ENCODE data around the gene HSPA6. TPM values are rescaled to one million over a fixed set of nuclear protein-coding genes. Genes with fewer than 3 reads are reported as not detected.
"Not testable (repeated sequence)": the region's sequence is repeated elsewhere in the genome, so short reads cannot be mapped to it uniquely, and the experiment has no call there.

The HSPA6 gene
- total RNA-seq, 2 experiments from 2014 or later = 0.33 to 0.34 TPM

- no peak for DNase-seq
- no peaks in the 10 kb centered on the region for H3K36me3 Mint-ChIP-seq
- no peaks in the 10 kb centered on the region for H3K9me3 Mint-ChIP-seq
- peaks cover 7% of the 10 kb centered on the region for H3K4me1 Mint-ChIP-seq
- no peak overlapping the region for H3K4me3 Mint-ChIP-seq
- H3K27me3 Mint-ChIP-seq = peaks cover 45% of the 10 kb centered on the region
- no peak overlapping the region for H3K27ac Mint-ChIP-seq
These were observed 25.7 kb upstream of the HSPA6 start for GRCh38 chr1:161498646-161499045.

GRCh38 chr1:161499099-161500039 is 25.0 kb upstream of the HSPA6 start:
- no peaks in the 10 kb centered on the region for H3K36me3 Mint-ChIP-seq
- H3K4me3 Mint-ChIP-seq = no peak overlapping the region

GRCh38 chr1:161501234-161501633 is 23.1 kb upstream of the HSPA6 start:
- H3K4me3 Mint-ChIP-seq = no peak overlapping the region
- H3K4me1 Mint-ChIP-seq = peaks cover 11% of the 10 kb centered on the region
- H3K36me3 Mint-ChIP-seq = no peaks in the 10 kb centered on the region
- no peak overlapping the region for H3K27ac Mint-ChIP-seq
- no peak for DNase-seq
- peaks cover 53% of the 10 kb centered on the region for H3K27me3 Mint-ChIP-seq
- no peaks in the 10 kb centered on the region for H3K9me3 Mint-ChIP-seq

More at GRCh38 chr1:161499099-161500039, 25.0 kb upstream of the HSPA6 start:
- Mint-ChIP-seq H3K9me3 (no peaks in the 10 kb centered on the region), H3K4me1 (peaks cover 7% of the 10 kb centered on the region), H3K27ac (no peak overlapping the region), H3K27me3 (peaks cover 43% of the 10 kb centered on the region)
- DNase-seq = no peak

- Mint-ChIP-seq H3K27me3 (peaks cover 59% of the 10 kb centered on the region), H3K4me1 (peaks cover 15% of the 10 kb centered on the region), H3K9me3 (no peaks in the 10 kb centered on the region), H3K27ac (no peak overlapping the region), H3K36me3 (no peaks in the 10 kb centered on the region), H3K4me3 (no peak overlapping the region)
- DNase-seq = no peak
These were observed 22.2 kb upstream of the HSPA6 start for GRCh38 chr1:161502181-161502580.

GRCh38 chr1:161502641-161503393 is 21.5 kb upstream of the HSPA6 start:
- DNase-seq = no peak
- H3K27ac Mint-ChIP-seq = no peak overlapping the region
- H3K9me3 Mint-ChIP-seq = no peaks in the 10 kb centered on the region
- peaks cover 15% of the 10 kb centered on the region for H3K4me1 Mint-ChIP-seq
- no peak overlapping the region for H3K4me3 Mint-ChIP-seq
- peaks cover 60% of the 10 kb centered on the region for H3K27me3 Mint-ChIP-seq
- H3K36me3 Mint-ChIP-seq = no peaks in the 10 kb centered on the region

GRCh38 chr1:161503394-161503748 is 21.0 kb upstream of the HSPA6 start:
- Mint-ChIP-seq H3K27me3 (peaks cover 64% of the 10 kb centered on the region), H3K4me1 (peaks cover 15% of the 10 kb centered on the region), H3K9me3 (no peaks in the 10 kb centered on the region), H3K4me3 (no peak overlapping the region), H3K36me3 (no peaks in the 10 kb centered on the region), H3K27ac (no peak overlapping the region)
- DNase-seq = no peak

- Mint-ChIP-seq H3K36me3 (no peaks in the 10 kb centered on the region), H3K4me1 (peaks cover 7% of the 10 kb centered on the region), H3K4me3 (no peak overlapping the region), H3K9me3 (no peaks in the 10 kb centered on the region), H3K27ac (no peak overlapping the region), H3K27me3 (peaks cover 55% of the 10 kb centered on the region)
- DNase-seq = no peak
These were observed 18.7 kb upstream of the HSPA6 start for GRCh38 chr1:161505686-161506085.

- DNase-seq = no peak
- Mint-ChIP-seq H3K9me3 (no peaks in the 10 kb centered on the region), H3K4me1 (peaks cover 7% of the 10 kb centered on the region), H3K4me3 (no peak overlapping the region), H3K27ac (no peak overlapping the region), H3K36me3 (no peaks in the 10 kb centered on the region), H3K27me3 (peaks cover 51% of the 10 kb centered on the region)
These were observed 17.8 kb upstream of the HSPA6 start for GRCh38 chr1:161506336-161507223.

- no peak for DNase-seq
- peaks cover 6% of the 10 kb centered on the region for H3K4me1 Mint-ChIP-seq
- H3K9me3 Mint-ChIP-seq = no peaks in the 10 kb centered on the region
- H3K27ac Mint-ChIP-seq = no peak overlapping the region
- no peak overlapping the region for H3K4me3 Mint-ChIP-seq
- no peaks in the 10 kb centered on the region for H3K36me3 Mint-ChIP-seq
- H3K27me3 Mint-ChIP-seq = peaks cover 26% of the 10 kb centered on the region
These were observed 13.9 kb upstream of the HSPA6 start for GRCh38 chr1:161510477-161510876.

- Mint-ChIP-seq H3K4me1 (peaks cover 3% of the 10 kb centered on the region), H3K4me3 (no peak overlapping the region), H3K9me3 (no peaks in the 10 kb centered on the region), H3K27me3 (peaks cover 21% of the 10 kb centered on the region), H3K27ac (no peak overlapping the region), H3K36me3 (no peaks in the 10 kb centered on the region)
- no peak for DNase-seq
These were observed 13.2 kb upstream of the HSPA6 start for GRCh38 chr1:161511018-161511755.

- no peaks in the 10 kb centered on the region for H3K4me1 Mint-ChIP-seq
- no peak overlapping the region for H3K27ac Mint-ChIP-seq
- H3K9me3 Mint-ChIP-seq = no peaks in the 10 kb centered on the region
- H3K36me3 Mint-ChIP-seq = no peaks in the 10 kb centered on the region
- H3K27me3 Mint-ChIP-seq = peaks cover 16% of the 10 kb centered on the region
- no peak for DNase-seq
- H3K4me3 Mint-ChIP-seq = no peak overlapping the region
These were observed 12.6 kb upstream of the HSPA6 start for GRCh38 chr1:161511756-161512060.

GRCh38 chr1:161512636-161513447 is 11.5 kb upstream of the HSPA6 start:
- H3K4me1 Mint-ChIP-seq, H3K9me3 Mint-ChIP-seq, H3K27ac Mint-ChIP-seq, H3K27me3 Mint-ChIP-seq, DNase-seq, H3K4me3 Mint-ChIP-seq, H3K36me3 Mint-ChIP-seq: not testable (repeated sequence)

GRCh38 chr1:161513448-161513780 is 10.9 kb upstream of the HSPA6 start:
- not testable (repeated sequence) for H3K27me3 Mint-ChIP-seq, H3K4me1 Mint-ChIP-seq, H3K36me3 Mint-ChIP-seq, H3K27ac Mint-ChIP-seq, DNase-seq, H3K9me3 Mint-ChIP-seq, H3K4me3 Mint-ChIP-seq

- not testable (repeated sequence) for H3K27me3 Mint-ChIP-seq, H3K9me3 Mint-ChIP-seq, H3K36me3 Mint-ChIP-seq, H3K27ac Mint-ChIP-seq, H3K4me3 Mint-ChIP-seq, DNase-seq, H3K4me1 Mint-ChIP-seq
These were observed 10.4 kb upstream of the HSPA6 start for GRCh38 chr1:161513953-161514352.

Data from activated naive CD8-positive, alpha-beta T cell treated with anti-CD3 and anti-CD28 coated beads for 36 hours (primary cell).